AG09309 (cell line): Measurements from ENCODE around the gene CFAP43.

Source experiments
- DNase-seq: peaks from one replicate; pipeline ENCODE4 v3.0.0-alpha.2; 2010; ENCODE audit warnings: low read depth
- H3K4me3 ChIP-seq: 2 replicates; pipeline ENCODE4 v1.5.1; 2011; ENCODE audit warnings: mild to moderate bottlenecking, low read depth, low read length, moderate library complexity; ENCODE audit not compliant: control insufficient read depth
- TF ChIP-seq, protein P1 (sequence below): IDR thresholded peaks from 2 replicates; pipeline ENCODE4 v1.5.1; 2011; ENCODE audit warnings: mild to moderate bottlenecking, low read depth, low read length, inconsistent platforms; ENCODE audit not compliant: insufficient read depth, control insufficient read depth; ENCODE audit errors: missing control alignments

CFAP43 gene

GRCh38 chr10:104151737-104152136, 80.4 kb downstream of the CFAP43 start:
- no peak for DNase-seq
- TF ChIP-seq, protein P1, sequence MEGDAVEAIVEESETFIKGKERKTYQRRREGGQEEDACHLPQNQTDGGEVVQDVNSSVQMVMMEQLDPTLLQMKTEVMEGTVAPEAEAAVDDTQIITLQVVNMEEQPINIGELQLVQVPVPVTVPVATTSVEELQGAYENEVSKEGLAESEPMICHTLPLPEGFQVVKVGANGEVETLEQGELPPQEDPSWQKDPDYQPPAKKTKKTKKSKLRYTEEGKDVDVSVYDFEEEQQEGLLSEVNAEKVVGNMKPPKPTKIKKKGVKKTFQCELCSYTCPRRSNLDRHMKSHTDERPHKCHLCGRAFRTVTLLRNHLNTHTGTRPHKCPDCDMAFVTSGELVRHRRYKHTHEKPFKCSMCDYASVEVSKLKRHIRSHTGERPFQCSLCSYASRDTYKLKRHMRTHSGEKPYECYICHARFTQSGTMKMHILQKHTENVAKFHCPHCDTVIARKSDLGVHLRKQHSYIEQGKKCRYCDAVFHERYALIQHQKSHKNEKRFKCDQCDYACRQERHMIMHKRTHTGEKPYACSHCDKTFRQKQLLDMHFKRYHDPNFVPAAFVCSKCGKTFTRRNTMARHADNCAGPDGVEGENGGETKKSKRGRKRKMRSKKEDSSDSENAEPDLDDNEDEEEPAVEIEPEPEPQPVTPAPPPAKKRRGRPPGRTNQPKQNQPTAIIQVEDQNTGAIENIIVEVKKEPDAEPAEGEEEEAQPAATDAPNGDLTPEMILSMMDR = no peak
- H3K4me3 ChIP-seq = no peak overlapping the region

DNA sequence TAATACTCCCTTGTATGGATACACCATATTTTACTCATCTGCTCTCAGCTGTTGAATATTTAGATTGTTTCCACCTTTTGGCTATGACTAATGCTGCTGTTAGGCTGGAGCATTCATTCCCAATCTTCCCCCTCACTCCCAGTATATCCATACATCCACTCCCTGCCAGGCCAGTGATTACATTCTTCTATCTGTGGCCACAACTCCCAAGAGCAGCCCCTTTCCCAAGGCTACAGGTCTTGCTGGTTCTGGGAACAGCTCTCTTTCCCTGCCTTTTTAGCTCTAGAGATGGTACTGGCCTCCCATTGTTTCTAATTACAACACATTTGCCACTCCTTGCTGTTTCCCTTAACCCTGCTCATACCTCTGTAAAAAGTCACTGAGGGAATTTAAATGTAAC, 82.0 kb downstream of the CFAP43 start:
- no peak overlapping the region for H3K4me3 ChIP-seq
- DNase-seq = no peak
- TF ChIP-seq, protein P1 = no peak

GRCh38 chr10:104146882-104147281, 85.3 kb downstream of the CFAP43 start:
- DNase-seq = no peak
- TF ChIP-seq, protein P1 = no peak
- no peak overlapping the region for H3K4me3 ChIP-seq

- TF ChIP-seq, protein P1 = no peak
- no peak for DNase-seq
- H3K4me3 ChIP-seq = no peak overlapping the region
These were observed 87.2 kb downstream of the CFAP43 start for GRCh38 chr10:104144931-104145330.

DNA sequence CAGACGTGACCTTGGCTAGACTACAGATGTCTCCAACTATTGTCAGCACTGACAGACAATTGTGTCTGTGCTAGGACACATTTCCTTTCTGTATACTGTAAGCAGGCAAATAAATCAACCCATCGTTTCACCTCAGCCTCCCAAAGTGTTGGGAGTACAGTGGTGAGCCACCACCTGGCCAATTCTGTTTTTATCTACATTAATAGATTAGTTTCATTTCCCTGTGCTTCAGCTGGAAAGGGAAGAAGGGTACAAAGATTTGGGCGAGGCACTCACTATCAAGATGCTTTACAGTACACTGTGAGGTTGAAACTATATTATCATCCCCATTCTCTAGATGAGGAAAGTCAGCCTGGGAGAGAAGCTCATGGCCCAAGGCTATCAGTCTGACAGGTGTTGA, 88.3 kb downstream of the CFAP43 start:
- TF ChIP-seq, protein P1 = no peak
- no peak overlapping the region for H3K4me3 ChIP-seq
- DNase-seq = no peak

- DNase-seq = no peak
- TF ChIP-seq, protein P1 = no peak
- no peak overlapping the region for H3K4me3 ChIP-seq
These were observed 90.1 kb downstream of the CFAP43 start for GRCh38 chr10:104142081-104142480.

DNA sequence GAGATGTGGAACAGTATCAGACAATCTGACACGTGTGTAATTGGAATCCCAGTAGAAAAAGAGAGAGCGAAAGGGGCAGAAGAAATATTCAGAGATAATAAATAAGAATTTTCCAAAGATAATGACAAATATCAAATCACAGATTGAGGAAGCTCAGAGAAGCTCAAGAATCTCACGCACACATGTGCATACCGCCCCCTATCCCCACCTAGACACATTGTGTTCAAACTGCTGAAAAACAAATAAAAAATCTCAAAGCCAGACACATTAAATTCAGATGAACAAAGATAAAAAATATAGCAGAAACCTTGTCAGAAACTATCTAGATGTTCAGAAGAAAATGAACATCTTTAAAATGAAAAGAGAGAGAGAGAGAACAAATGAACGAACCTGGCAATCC, 92.9 kb downstream of the CFAP43 start:
- no peak for DNase-seq
- TF ChIP-seq, protein P1 = peak; percentile 29
- no peak overlapping the region for H3K4me3 ChIP-seq
